Panc1 (cell line): ENCODE measurements around the gene TFB2M. TPM values are rescaled to one million over a fixed set of nuclear protein-coding genes. Genes with fewer than 3 reads are reported as not detected.

Source experiments
- ATAC-seq: fragments of 200-7000 bp; cut with Tn5 transposase; 2 replicates; pipeline ENCODE4 v1.9.1; 2020; ENCODE audit warnings: mild to moderate bottlenecking, moderate library complexity
- BruUV-seq: library from RNA; stranded (reverse); fragments of 400-500 nt; replicated peaks from 2 replicates; lab custom pipeline; 2021; lab: Mats Ljungman, UMichigan
- CTCF ChIA-PET: fragments of 300-600 bp; sonication (Branson Sonifier 250); formaldehyde crosslinking; loops from one replicate; lab custom pipeline; 2022; ENCODE audit warnings: antibody characterized with exemption; lab: Charles Lee
- POLR2A ChIA-PET: fragments of 300-600 bp; sonication (Branson Sonifier 250); formaldehyde crosslinking; loops from one replicate; lab custom pipeline; 2022; ENCODE audit warnings: antibody characterized with exemption; lab: Charles Lee
- DNase-seq: peaks from one replicate; pipeline ENCODE4 v3.0.0-alpha.2; 2010; ENCODE audit warnings: low read depth, low spot score
- H3K27ac ChIP-seq: 2 replicates; pipeline ENCODE4 v1.5.1; 2011; ENCODE audit warnings: mild to moderate bottlenecking, low read length, inconsistent platforms
- H3K27me3 ChIP-seq: fragments of 200-500 bp; sonication (Bioruptor generic); 2 replicates; pipeline ENCODE4 v1.6.0; 2014; ENCODE audit warnings: low read length, inconsistent platforms; ENCODE audit not compliant: control insufficient read depth, insufficient read depth
- H3K36me3 ChIP-seq: fragments of 200-500 bp; sonication (Bioruptor generic); 2 replicates; pipeline ENCODE4 v1.5.1; 2014; ENCODE audit warnings: inconsistent platforms, mild to moderate bottlenecking, low read length, moderate library complexity; ENCODE audit not compliant: control insufficient read depth, insufficient read depth
- H3K4me1 ChIP-seq: 2 replicates; pipeline ENCODE4 v1.5.1; 2011; ENCODE audit warnings: inconsistent platforms, mild to moderate bottlenecking, low read length, moderate library complexity; ENCODE audit not compliant: control insufficient read depth, insufficient read depth
- H3K4me3 ChIP-seq, 2 experiments: 2 replicates each; pipeline ENCODE4 v1.5.1; 2011 to 2012; ENCODE audit warnings: low read depth in 2 of 2, low read length in 2 of 2, mild to moderate bottlenecking in 2 of 2, inconsistent platforms in 1 of 2, moderate library complexity in 1 of 2
- H3K9me3 ChIP-seq: fragments of 200-500 bp; sonication (Bioruptor generic); 2 replicates; pipeline ENCODE4 v1.5.1; 2014; ENCODE audit warnings: low read depth, mild to moderate bottlenecking, inconsistent platforms, low read length, moderate library complexity; ENCODE audit not compliant: control insufficient read depth, insufficient read depth
- POLR2AphosphoS5 ChIP-seq: IDR thresholded peaks from 2 replicates; pipeline ENCODE4 v1.6.1; 2012; ENCODE audit warnings: mild to moderate bottlenecking, low read depth, low read length, moderate library complexity
- REST ChIP-seq, 2 experiments: IDR thresholded peaks; 2 replicates each; pipeline ENCODE4 v1.6.1; 2011 to 2012; ENCODE audit warnings: low read depth in 2 of 2, control low read depth in 1 of 2, low read length in 1 of 2, mild to moderate bottlenecking in 1 of 2, moderate library complexity in 1 of 2; ENCODE audit not compliant: insufficient read depth in 1 of 2
- SIN3A ChIP-seq: IDR thresholded peaks from 2 replicates; pipeline ENCODE4 v1.6.1; 2012; ENCODE audit warnings: low read depth, mild to moderate bottlenecking, low read length, moderate library complexity, borderline replicate concordance; ENCODE audit not compliant: insufficient read depth
- TCF7L2 ChIP-seq: IDR thresholded peaks from 2 replicates; pipeline ENCODE4 v1.6.1; 2011; ENCODE audit warnings: mild to moderate bottlenecking, low read depth, low read length, inconsistent platforms
- in situ Hi-C: cut with HindIII; loops from 2 replicates; pipeline ENCODE4 v1.10.0; 2016; ENCODE audit warnings: low sequenced_read_pairs, low pct_unique_long_range_greater_than_20kb
- intact Hi-C: fragments of 100-400 bp; cut with micrococcal nuclease; formaldehyde crosslinking; loops from one replicate; pipeline ENCODE4 v1.10.0; 2022; ENCODE audit not compliant: unreplicated experiment
- total RNA-seq: library from RNA; stranded (reverse); gene quantifications from one replicate; pipeline ENCODE4 v1.2.1, GENCODE V29; 2021; ENCODE audit not compliant: unreplicated experiment
- TF ChIP-seq, protein P1 (sequence below): fragments of 450-650 bp; IDR thresholded peaks from 2 replicates; pipeline ENCODE4 v1.5.1; 2017; ENCODE audit warnings: mild to moderate bottlenecking

TFB2M gene
- total RNA-seq, 1 experiment from 2014 or later, result 21.0 TPM

GRCh38 chr1:246517391-246517790 lies 48.7 kb downstream of the TFB2M start:
- Histone ChIP-seq H3K4me3 (no peak overlapping the region), H3K27ac (no peak overlapping the region), H3K4me1 (no peaks in the 10 kb centered on the region), H3K9me3 (peaks cover 4% of the 10 kb centered on the region; the same call in 1 of the 2 replicates), H3K27me3 (no peaks in the 10 kb centered on the region), H3K36me3 (no peaks in the 10 kb centered on the region)
- ChIA-PET CTCF (no interaction called here), POLR2A (no interaction called here)
- intact Hi-C loops (no loop called here), in situ Hi-C loops (no loop called here)
- no TSS peak for BruUV-seq
- DNase-seq (no peak), ATAC-seq (no peak)
- TF ChIP-seq, protein P1, sequence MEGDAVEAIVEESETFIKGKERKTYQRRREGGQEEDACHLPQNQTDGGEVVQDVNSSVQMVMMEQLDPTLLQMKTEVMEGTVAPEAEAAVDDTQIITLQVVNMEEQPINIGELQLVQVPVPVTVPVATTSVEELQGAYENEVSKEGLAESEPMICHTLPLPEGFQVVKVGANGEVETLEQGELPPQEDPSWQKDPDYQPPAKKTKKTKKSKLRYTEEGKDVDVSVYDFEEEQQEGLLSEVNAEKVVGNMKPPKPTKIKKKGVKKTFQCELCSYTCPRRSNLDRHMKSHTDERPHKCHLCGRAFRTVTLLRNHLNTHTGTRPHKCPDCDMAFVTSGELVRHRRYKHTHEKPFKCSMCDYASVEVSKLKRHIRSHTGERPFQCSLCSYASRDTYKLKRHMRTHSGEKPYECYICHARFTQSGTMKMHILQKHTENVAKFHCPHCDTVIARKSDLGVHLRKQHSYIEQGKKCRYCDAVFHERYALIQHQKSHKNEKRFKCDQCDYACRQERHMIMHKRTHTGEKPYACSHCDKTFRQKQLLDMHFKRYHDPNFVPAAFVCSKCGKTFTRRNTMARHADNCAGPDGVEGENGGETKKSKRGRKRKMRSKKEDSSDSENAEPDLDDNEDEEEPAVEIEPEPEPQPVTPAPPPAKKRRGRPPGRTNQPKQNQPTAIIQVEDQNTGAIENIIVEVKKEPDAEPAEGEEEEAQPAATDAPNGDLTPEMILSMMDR, result no peak
- TF ChIP-seq SIN3A (no peak), TCF7L2 (no peak), REST (IDR thresholded peaks at IDR 0.05; ENCODE audit: insufficient read depth in 1 of 2, low read depth in 2 of 2, low read length in 1 of 2) (no peak), POLR2AphosphoS5 (no peak)

DNA sequence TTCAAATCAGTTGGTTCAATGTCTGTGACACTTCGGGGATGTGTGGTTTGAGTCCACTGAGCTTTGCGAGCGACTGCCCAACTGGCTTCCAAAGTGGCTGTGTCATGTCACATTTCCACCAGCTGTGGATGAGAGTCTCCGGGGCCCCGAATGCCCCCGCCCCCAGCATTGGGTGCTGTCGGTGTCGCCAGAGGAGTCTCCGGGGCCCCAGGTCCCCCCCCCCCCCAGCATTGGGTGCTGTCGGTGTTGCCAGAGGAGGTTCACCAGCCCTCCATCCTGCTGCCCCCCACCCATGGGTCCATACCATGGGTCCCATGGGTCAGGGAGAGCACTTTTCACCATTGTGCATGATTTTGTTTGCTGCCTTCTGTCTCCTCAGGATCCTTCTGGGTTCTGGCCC lies 49.9 kb downstream of the TFB2M start:
- ChIA-PET CTCF (no interaction called here), POLR2A (no interaction called here)
- H3K36me3 ChIP-seq, result no peaks in the 10 kb centered on the region
- intact Hi-C loops (no loop called here), in situ Hi-C loops (no loop called here)
- no peak overlapping the region for H3K4me3 ChIP-seq
- H3K9me3 ChIP-seq, result peaks cover 4% of the 10 kb centered on the region; the same call in 1 of the 2 replicates
- BruUV-seq, result no TSS peak
- TF ChIP-seq TCF7L2 (no peak), SIN3A (no peak), POLR2AphosphoS5 (no peak), REST (IDR thresholded peaks at IDR 0.05; ENCODE audit: insufficient read depth in 1 of 2, low read depth in 2 of 2, low read length in 1 of 2) (no peak)
- TF ChIP-seq, protein P1, result no peak
- no peak for DNase-seq
- no peaks in the 10 kb centered on the region for H3K4me1 ChIP-seq
- H3K27me3 ChIP-seq, result no peaks in the 10 kb centered on the region
- ATAC-seq, result no peak
- H3K27ac ChIP-seq, result no peak overlapping the region
